Loucy (cell line): ENCODE data around the gene TGFBR3L.

ENCODE experiments used
- CTCF ChIP-seq: fragments of 200-600 bp; sonication (generic); conservative IDR thresholded peaks from 2 replicates; pipeline ENCODE4 v1.5.1; 2014; ENCODE audit warnings: mild to moderate bottlenecking, antibody characterized with exemption, low read length
- EZH2phosphoT487 ChIP-seq: fragments of 200-600 bp; IDR thresholded peaks from 2 replicates; pipeline ENCODE4 v1.6.1; 2018; ENCODE audit warnings: antibody characterized with exemption, mild to moderate bottlenecking, moderate library complexity, borderline replicate concordance

- TF ChIP-seq CTCF (peak; percentile 89), EZH2phosphoT487 (no peak)
Observed at GRCh38 chr19:7925171-7925851, 10.7 kb downstream of the TGFBR3L start.
